C4-2B (cell line): Measurements from ENCODE around the gene CCDC33.

Experiments
- H3K27ac ChIP-seq: fragments of 450-650 bp; 2 replicates; pipeline ENCODE4 v1.5.1; 2017
- ZFX ChIP-seq: fragments of 450-650 bp; IDR thresholded peaks from 2 replicates; pipeline ENCODE4 v1.6.1; 2017
- TF ChIP-seq, protein P1 (sequence below): fragments of 450-650 bp; conservative IDR thresholded peaks from 2 replicates; pipeline ENCODE4 v1.5.1; 2017; ENCODE audit warnings: mild to moderate bottlenecking

The CCDC33 gene

DNA sequence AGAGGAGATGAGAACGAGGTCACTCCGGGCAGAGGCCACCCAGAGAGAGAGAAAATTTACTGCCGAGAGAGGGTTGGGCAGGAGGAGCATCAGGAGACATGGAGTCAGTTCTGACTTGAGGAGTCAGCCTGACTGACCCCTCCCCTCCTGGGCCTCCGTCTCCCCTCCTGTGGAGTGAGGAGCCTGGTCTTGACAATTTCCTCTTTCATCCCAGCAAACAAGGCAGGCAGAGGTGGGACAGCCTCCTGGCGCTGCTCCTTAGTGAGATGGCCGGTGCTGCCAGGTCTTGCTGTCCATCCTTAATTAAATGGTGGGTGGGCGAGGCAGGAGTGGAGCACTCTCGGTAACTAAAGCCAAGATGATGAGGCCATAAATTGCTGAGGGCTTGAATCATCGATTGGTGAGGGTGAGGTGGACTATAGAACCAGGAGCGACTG is 70.7 kb downstream of the CCDC33 start:
- TF ChIP-seq ZFX, result no peak
- TF ChIP-seq, protein P1, sequence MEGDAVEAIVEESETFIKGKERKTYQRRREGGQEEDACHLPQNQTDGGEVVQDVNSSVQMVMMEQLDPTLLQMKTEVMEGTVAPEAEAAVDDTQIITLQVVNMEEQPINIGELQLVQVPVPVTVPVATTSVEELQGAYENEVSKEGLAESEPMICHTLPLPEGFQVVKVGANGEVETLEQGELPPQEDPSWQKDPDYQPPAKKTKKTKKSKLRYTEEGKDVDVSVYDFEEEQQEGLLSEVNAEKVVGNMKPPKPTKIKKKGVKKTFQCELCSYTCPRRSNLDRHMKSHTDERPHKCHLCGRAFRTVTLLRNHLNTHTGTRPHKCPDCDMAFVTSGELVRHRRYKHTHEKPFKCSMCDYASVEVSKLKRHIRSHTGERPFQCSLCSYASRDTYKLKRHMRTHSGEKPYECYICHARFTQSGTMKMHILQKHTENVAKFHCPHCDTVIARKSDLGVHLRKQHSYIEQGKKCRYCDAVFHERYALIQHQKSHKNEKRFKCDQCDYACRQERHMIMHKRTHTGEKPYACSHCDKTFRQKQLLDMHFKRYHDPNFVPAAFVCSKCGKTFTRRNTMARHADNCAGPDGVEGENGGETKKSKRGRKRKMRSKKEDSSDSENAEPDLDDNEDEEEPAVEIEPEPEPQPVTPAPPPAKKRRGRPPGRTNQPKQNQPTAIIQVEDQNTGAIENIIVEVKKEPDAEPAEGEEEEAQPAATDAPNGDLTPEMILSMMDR, result no peak
- H3K27ac ChIP-seq, result no peak overlapping the region

DNA sequence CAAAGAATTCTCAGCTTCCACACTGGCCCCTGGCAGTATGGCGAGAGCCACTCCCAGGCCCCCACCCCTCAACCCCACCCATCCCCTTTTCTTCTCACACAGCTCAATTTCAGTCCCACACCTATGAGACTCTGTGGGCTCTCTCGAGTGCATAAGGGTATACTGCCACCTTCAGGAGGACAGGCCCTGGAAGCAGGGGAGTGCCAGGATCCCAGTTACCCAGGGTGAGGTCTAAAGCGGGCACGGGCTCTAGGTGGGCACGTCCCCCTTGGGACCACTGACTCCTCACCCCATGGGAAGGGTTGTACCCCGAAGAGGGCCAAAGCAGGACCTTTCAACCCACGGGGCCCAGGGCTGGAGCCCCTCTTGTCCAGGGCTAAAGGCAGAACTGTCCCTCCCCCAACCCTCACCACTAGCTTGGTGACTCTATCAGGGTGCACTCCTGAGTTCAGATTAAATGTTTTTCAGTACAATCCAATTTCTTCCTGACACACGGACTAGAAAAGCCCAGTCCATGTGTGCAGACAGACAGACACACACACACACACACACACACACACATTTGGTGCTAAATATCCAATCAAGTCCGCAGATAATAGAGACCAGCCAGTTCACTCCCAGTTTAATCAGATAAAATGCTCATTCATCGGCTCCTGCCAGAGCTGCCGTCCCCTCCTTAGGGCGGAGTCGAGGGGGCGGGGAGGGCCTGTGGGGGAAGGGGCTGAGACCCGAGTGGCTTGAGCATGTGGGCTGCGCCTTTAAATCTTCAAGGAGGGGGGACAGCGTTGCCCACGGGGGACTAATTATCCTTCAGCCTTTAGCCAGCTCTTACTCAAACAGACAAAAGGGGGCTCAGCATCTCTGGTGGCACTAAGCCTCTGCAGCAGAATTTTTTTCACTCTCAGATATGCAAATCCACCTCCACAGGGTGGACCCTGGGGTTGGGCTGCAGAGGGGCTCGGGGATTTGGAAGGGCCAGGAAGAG is 72.0 kb downstream of the CCDC33 start:
- no peak overlapping the region for H3K27ac ChIP-seq
- TF ChIP-seq, protein P1, result peak; percentile 87
- TF ChIP-seq ZFX, result no peak

DNA sequence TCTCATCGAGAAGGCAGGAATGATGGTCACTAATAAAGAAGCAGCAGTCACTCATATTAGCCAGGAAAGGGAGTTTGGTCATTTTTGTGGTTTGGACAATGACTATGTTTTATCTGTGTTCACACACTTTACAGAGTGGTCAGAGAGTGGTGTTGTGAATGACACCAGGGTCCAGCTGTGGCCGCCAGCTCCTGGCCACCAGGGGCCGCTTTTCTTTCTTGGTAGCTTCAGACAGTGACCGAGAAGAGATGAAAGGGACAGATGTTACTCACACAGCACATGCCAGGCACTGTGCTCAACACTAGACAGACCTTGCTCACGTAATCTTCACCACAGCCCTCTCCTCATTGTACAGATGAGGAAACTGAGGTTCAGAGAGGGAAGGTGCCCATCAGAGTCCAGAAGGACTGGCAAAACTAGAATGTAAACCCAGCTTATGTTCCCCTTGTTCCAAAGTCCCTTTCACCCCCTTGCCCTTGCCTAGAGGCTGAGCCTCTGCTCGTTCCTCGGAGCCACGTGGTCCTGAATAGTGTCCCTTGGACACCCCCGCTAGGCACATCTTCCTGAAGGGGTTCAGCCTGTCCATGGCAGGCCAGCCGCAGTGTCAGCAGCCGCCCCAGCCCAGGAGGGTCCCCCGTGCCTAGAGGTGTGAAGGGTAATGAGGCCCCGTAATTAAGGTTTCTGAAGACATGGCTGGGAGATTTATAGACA is 75.8 kb downstream of the CCDC33 start:
- H3K27ac ChIP-seq, result no peak overlapping the region
- TF ChIP-seq, protein P1, result peak; percentile 85
- no peak for TF ChIP-seq ZFX

DNA sequence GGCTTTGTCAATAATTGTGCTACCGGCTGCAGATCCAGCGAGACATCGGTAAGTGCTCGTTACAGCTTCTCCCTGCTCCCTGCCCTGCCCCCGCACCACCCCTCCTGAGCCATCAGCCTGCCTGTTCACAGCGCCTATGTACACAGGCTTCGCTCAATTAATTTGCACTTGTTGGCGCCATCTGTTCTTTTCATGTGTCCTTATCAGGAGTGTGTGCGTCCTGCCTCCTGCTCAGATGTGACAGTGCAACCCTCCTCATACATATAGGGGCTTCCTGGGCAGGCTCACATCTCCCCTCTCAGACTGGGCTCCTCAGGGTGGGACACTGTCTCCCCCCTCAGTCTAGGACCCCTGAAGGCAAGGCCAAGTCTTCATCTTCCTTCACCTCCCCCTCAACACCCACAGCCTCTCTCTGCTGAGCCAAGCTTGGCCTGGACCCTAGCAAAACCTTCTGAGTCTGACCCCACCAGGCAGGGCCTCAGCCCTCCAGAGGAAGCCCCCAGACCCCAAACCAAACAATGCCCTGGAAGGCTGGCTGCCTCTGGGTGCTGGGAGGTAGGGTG is 76.4 kb downstream of the CCDC33 start:
- H3K27ac ChIP-seq, result no peak overlapping the region
- no peak for TF ChIP-seq ZFX
- TF ChIP-seq, protein P1, result no peak

DNA sequence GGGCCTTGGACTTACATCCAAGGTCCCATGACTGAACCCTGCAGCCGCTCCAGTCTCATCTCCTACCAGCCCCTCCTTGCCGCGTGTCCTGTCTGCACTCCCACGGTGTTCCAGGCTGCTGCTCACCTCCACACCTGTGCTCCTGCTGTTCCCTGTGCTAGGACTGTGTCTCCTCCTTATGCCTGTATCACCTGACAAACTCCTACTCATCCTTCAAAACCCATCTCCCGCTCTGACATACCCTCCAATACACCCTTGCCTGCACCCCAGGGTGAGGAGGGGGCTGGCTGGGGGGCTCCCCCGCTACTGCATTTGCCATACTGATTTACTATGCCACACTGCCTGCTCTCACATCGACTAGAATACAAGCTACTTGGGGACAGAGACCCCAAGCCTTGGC is 77.8 kb downstream of the CCDC33 start:
- TF ChIP-seq, protein P1, result no peak
- TF ChIP-seq ZFX, result no peak
- no peak overlapping the region for H3K27ac ChIP-seq

DNA sequence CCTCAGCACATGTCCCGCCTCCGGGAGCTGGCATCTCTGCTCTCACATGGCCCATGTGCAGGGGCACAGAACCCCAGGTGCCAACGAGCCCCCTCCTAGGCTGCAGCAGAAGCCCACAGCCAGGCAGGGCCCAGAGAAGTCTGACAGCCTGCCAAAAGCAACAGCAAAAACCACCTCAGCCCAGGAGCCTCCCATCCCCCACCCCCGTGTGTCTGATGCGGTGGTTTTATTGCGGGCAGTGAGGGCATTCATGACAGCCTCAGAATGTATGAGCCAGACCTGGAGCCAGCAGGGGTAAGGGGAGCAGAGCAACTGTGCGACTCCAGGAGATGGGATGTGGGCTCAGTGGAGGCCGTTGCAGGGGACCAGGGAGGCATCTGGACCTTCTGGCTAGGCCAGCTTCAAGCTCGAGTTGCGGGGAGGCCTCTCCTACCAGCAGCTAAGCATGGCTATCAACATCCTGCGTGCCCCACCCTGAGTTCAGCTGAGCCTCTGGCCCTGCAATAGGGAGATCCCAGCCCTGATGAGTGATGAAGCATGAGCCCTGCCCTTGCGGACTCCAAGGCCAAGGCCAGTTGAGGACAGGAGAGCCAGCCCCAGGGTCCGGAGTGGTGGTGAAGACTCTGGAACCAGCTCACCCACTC is 78.8 kb downstream of the CCDC33 start:
- no peak for TF ChIP-seq ZFX
- TF ChIP-seq, protein P1, result no peak
- H3K27ac ChIP-seq, result no peak overlapping the region
